Urinary bladder (tissue), 4 donors: ENCODE results near the gene ATP6V1A. TPM values are rescaled to one million over a fixed set of nuclear protein-coding genes. Genes with fewer than 3 reads are reported as not detected.
A peak's percentile ranks its signal among the peaks of the same experiment; 100 is the strongest.

Experiments
- DNase-seq: peaks from one replicate; pipeline ENCODE4 v3.0.0-alpha.2; 2015; ENCODE audit errors: extremely low spot score
- H3K27ac ChIP-seq: one replicate; pipeline ENCODE4 v1.5.1; 2013; ENCODE audit warnings: low read depth, mild to moderate bottlenecking, moderate library complexity
- H3K36me3 ChIP-seq: one replicate; pipeline ENCODE4 v1.6.1; 2013; ENCODE audit warnings: mild to moderate bottlenecking, moderate library complexity; ENCODE audit not compliant: insufficient read depth
- H3K4me1 ChIP-seq: one replicate; pipeline ENCODE4 v1.6.1; 2013; ENCODE audit warnings: mild to moderate bottlenecking, moderate library complexity; ENCODE audit not compliant: insufficient read depth
- H3K4me3 ChIP-seq: one replicate; pipeline ENCODE4 v1.5.1; 2013; ENCODE audit warnings: low read depth, low read length
- WGBS: extraction: QIAGEN DNeasy Blood & Tissue Kit; methylation state at CpG from one replicate; pipeline ENCODE4 v1.1.7; 2013; 5-methylcytosine and 5-hydroxymethylcytosine counted together
- polyA plus RNA-seq: library from polyadenylated mRNA; stranded (reverse); fragments of 200-250 nt; gene quantifications from one replicate; pipeline ENCODE4 v1.2.3, GENCODE V29; 2013
- total RNA-seq: library from RNA; depleted of rRNA; stranded (reverse); fragments of >200 nt; gene quantifications from one replicate; pipeline ENCODE4 v1.2.3, GENCODE V29; 2014
- donor health status: healthy with polysubstance abuse.
- donor health status: healthy.

ATP6V1A gene
- 55.0 TPM for total RNA-seq
- 14.2 TPM for polyA plus RNA-seq

- no peaks in the 10 kb centered on the region for H3K36me3 ChIP-seq
- peak; percentile 95 for DNase-seq
- H3K4me3 ChIP-seq: peak within 1 kb of the TSS; percentile 57
- peak within 1 kb of the TSS; percentile 91 for H3K27ac ChIP-seq
- H3K4me1 ChIP-seq: no peaks in the 10 kb centered on the region
- WGBS: under 1% methylated on average over 34 of the region's 34 CpGs
Observed at GRCh38 chr3:113746548-113747282, at the start of gene ATP6V1A. Gene ATP6V1A (plus strand): TSS chr3:113747035. CDS start chr3:113778754, 31,719 bp downstream.

- Histone ChIP-seq H3K27ac (peak overlapping the region; percentile 34), H3K4me3 (peak overlapping the region; percentile 49), H3K4me1 (no peaks in the 10 kb centered on the region), H3K36me3 (no peaks in the 10 kb centered on the region)
- 5% methylated on average over 10 of the region's 10 CpGs for WGBS
- peak; percentile 14 for DNase-seq
Observed at GRCh38 chr3:113697500-113698090, 49.2 kb upstream of the ATP6V1A start.

GRCh38 chr3:113698213-113698742 lies 48.6 kb upstream of the ATP6V1A start:
- no peak for DNase-seq
- WGBS: 76% methylated on average over 6 of the region's 6 CpGs
- no peak overlapping the region for H3K4me3 ChIP-seq
- peak overlapping the region; percentile 16 for H3K27ac ChIP-seq
- H3K4me1 ChIP-seq: no peaks in the 10 kb centered on the region
- H3K36me3 ChIP-seq: no peaks in the 10 kb centered on the region

- 19% methylated on average over 24 of the region's 24 CpGs for WGBS
- no peaks in the 10 kb centered on the region for H3K4me1 ChIP-seq
- H3K36me3 ChIP-seq: no peaks in the 10 kb centered on the region
- peak overlapping the region; percentile 24 for H3K4me3 ChIP-seq
- DNase-seq: no peak
- peak overlapping the region; percentile 16 for H3K27ac ChIP-seq
Observed at GRCh38 chr3:113698956-113699355, 47.9 kb upstream of the ATP6V1A start.

- 94% methylated on average over 4 of the region's 4 CpGs for WGBS
Observed at GRCh38 chr3:113707835-113708234, 39.0 kb upstream of the ATP6V1A start.

GRCh38 chr3:113712129-113712528 lies 34.7 kb upstream of the ATP6V1A start:
- Histone ChIP-seq H3K4me1 (no peaks in the 10 kb centered on the region), H3K4me3 (no peak overlapping the region), H3K36me3 (no peaks in the 10 kb centered on the region), H3K27ac (no peak overlapping the region)
- WGBS: 55% methylated on average over 3 of the region's 3 CpGs
- no peak for DNase-seq

More at GRCh38 chr3:113707835-113708234, 39.0 kb upstream of the ATP6V1A start:
- H3K36me3 ChIP-seq: no peaks in the 10 kb centered on the region
- H3K4me3 ChIP-seq: no peak overlapping the region
- DNase-seq: no peak
- no peak overlapping the region for H3K27ac ChIP-seq
- H3K4me1 ChIP-seq: no peaks in the 10 kb centered on the region

- no peak overlapping the region for H3K4me3 ChIP-seq
- WGBS: 38% methylated on average over 1 of the region's 1 CpG
Observed at GRCh38 chr3:113714702-113715101, 32.1 kb upstream of the ATP6V1A start.

GRCh38 chr3:113717308-113717707 lies 29.5 kb upstream of the ATP6V1A start:
- peaks cover 3% of the 10 kb centered on the region for H3K36me3 ChIP-seq
- 95% methylated on average over 3 of the region's 3 CpGs for WGBS
- no peaks in the 10 kb centered on the region for H3K4me1 ChIP-seq
- no peak for DNase-seq
- H3K4me3 ChIP-seq: no peak overlapping the region
- H3K27ac ChIP-seq: no peak overlapping the region

More at GRCh38 chr3:113714702-113715101, 32.1 kb upstream of the ATP6V1A start:
- Histone ChIP-seq H3K4me1 (no peaks in the 10 kb centered on the region), H3K36me3 (no peaks in the 10 kb centered on the region), H3K27ac (no peak overlapping the region)
- no peak for DNase-seq

GRCh38 chr3:113717818-113718217 lies 29.0 kb upstream of the ATP6V1A start:
- H3K4me3 ChIP-seq: no peak overlapping the region
- 98% methylated on average over 3 of the region's 3 CpGs for WGBS
- H3K36me3 ChIP-seq: peaks cover 3% of the 10 kb centered on the region
- DNase-seq: no peak
- no peaks in the 10 kb centered on the region for H3K4me1 ChIP-seq
- no peak overlapping the region for H3K27ac ChIP-seq

GRCh38 chr3:113719294-113719693 lies 27.5 kb upstream of the ATP6V1A start:
- Histone ChIP-seq H3K4me3 (no peak overlapping the region), H3K36me3 (peaks cover 3% of the 10 kb centered on the region), H3K4me1 (no peaks in the 10 kb centered on the region), H3K27ac (no peak overlapping the region)
- 60% methylated on average over 1 of the region's 1 CpG for WGBS
- no peak for DNase-seq

GRCh38 chr3:113719758-113720157 lies 27.1 kb upstream of the ATP6V1A start:
- H3K4me3 ChIP-seq: no peak overlapping the region
- 31% methylated on average over 2 of the region's 2 CpGs for WGBS
- H3K36me3 ChIP-seq: peaks cover 3% of the 10 kb centered on the region
- no peak for DNase-seq
- H3K27ac ChIP-seq: no peak overlapping the region
- H3K4me1 ChIP-seq: no peaks in the 10 kb centered on the region

GRCh38 chr3:113721636-113722035 lies 25.2 kb upstream of the ATP6V1A start:
- DNase-seq: no peak
- H3K27ac ChIP-seq: no peak overlapping the region
- no peaks in the 10 kb centered on the region for H3K4me1 ChIP-seq
- no peak overlapping the region for H3K4me3 ChIP-seq
- peaks cover 3% of the 10 kb centered on the region for H3K36me3 ChIP-seq
- 75% methylated on average over 3 of the region's 3 CpGs for WGBS

- no peak overlapping the region for H3K4me3 ChIP-seq
- no peaks in the 10 kb centered on the region for H3K4me1 ChIP-seq
- no peak overlapping the region for H3K27ac ChIP-seq
- DNase-seq: no peak
- peaks cover 2% of the 10 kb centered on the region for H3K36me3 ChIP-seq
- WGBS: 93% methylated on average over 2 of the region's 2 CpGs
Observed at GRCh38 chr3:113728661-113729060, 18.2 kb upstream of the ATP6V1A start.

- Histone ChIP-seq H3K27ac (no peak overlapping the region), H3K4me1 (no peaks in the 10 kb centered on the region), H3K36me3 (peaks cover 2% of the 10 kb centered on the region), H3K4me3 (no peak overlapping the region)
- DNase-seq: no peak
- 78% methylated on average over 1 of the region's 1 CpG for WGBS
Observed at GRCh38 chr3:113730550-113730949, 16.3 kb upstream of the ATP6V1A start.
